VCaP (cell line): ENCODE data around the gene NELL1.

Source experiments
- H3K27ac ChIP-seq: fragments of 450-650 bp; 2 replicates; pipeline ENCODE4 v1.5.1; 2017
- CTCF ChIP-seq: fragments of 450-650 bp; conservative IDR thresholded peaks from 2 replicates; pipeline ENCODE4 v1.5.1; 2017; ENCODE audit warnings: mild to moderate bottlenecking, moderate library complexity

NELL1 gene

GRCh38 chr11:20729597-20730105, 60.3 kb downstream of the NELL1 start:
- no peak for TF ChIP-seq CTCF
- H3K27ac ChIP-seq: no peak overlapping the region

GRCh38 chr11:20731676-20732215, 62.4 kb downstream of the NELL1 start:
- H3K27ac ChIP-seq: no peak overlapping the region
- no peak for TF ChIP-seq CTCF

GRCh38 chr11:20739107-20739506, 69.7 kb downstream of the NELL1 start:
- no peak for TF ChIP-seq CTCF
- H3K27ac ChIP-seq: no peak overlapping the region

GRCh38 chr11:20739577-20739976, 70.2 kb downstream of the NELL1 start:
- TF ChIP-seq CTCF: no peak
- no peak overlapping the region for H3K27ac ChIP-seq

- TF ChIP-seq CTCF: no peak
- H3K27ac ChIP-seq: no peak overlapping the region
Observed at GRCh38 chr11:20754933-20755332, 85.5 kb downstream of the NELL1 start.

- no peak for TF ChIP-seq CTCF
- H3K27ac ChIP-seq: no peak overlapping the region
Observed at GRCh38 chr11:20759541-20759940, 90.2 kb downstream of the NELL1 start.

GRCh38 chr11:20760811-20761210, 91.4 kb downstream of the NELL1 start:
- TF ChIP-seq CTCF: no peak
- H3K27ac ChIP-seq: no peak overlapping the region
